HCT116 (cell line): ENCODE data around the gene SFT2D2. TPM values are rescaled to one million over a fixed set of nuclear protein-coding genes. Genes with fewer than 3 reads are reported as not detected.

Experiments used
- ATAC-seq: fragments of 200-7000 bp; cut with Tn5 transposase; 2 replicates; pipeline ENCODE4 v1.9.1; 2020; ENCODE audit warnings: mild to moderate bottlenecking, moderate library complexity
- BruUV-seq: library from RNA; stranded (reverse); fragments of 400-500 nt; replicated peaks from 2 replicates; lab custom pipeline; 2021; lab: Mats Ljungman, UMichigan
- CTCF ChIA-PET: fragments of 300-600 bp; sonication (Branson Sonifier 250); formaldehyde crosslinking; loops from one replicate; lab custom pipeline; 2021; ENCODE audit warnings: antibody characterized with exemption; lab: Charles Lee
- POLR2A ChIA-PET: fragments of 300-600, 350-600 bp; sonication (Branson Sonifier 250); formaldehyde crosslinking; loops from one replicate; lab custom pipeline; 2021; ENCODE audit warnings: antibody characterized with exemption; lab: Charles Lee
- RAD21 ChIA-PET, 2 experiments: fragments of 300-600 bp; sonication (Branson Sonifier 250); formaldehyde crosslinking; loops; one replicate each; lab custom pipeline; 2023; ENCODE audit warnings: low total read pairs in 2 of 2; ENCODE audit not compliant: uncharacterized antibody in 2 of 2, unreplicated experiment in 2 of 2, low non-redundant PET in 1 of 2; lab: Charles Lee
- DNase-seq: peaks from one replicate; pipeline ENCODE4 v3.0.0-alpha.2; 2010; ENCODE audit warnings: low read depth, low spot score
- H2AFZ ChIP-seq: fragments of 200-600 bp; shearing (Covaris generic), sonication (generic); 2 replicates; pipeline ENCODE4 v1.6.1; 2017; ENCODE audit warnings: low read depth, mixed run types, mixed read lengths, antibody characterized with exemption, low read length; ENCODE audit not compliant: poor library complexity, severe bottlenecking
- H3K27ac ChIP-seq: 2 replicates; pipeline ENCODE4 v1.5.1; 2012; ENCODE audit warnings: low read depth, low read length
- H3K27me3 ChIP-seq: fragments of 200-600 bp; sonication (generic); 2 replicates; pipeline ENCODE4 v1.6.1; 2016; ENCODE audit warnings: mixed run types, low read length, mixed read lengths; ENCODE audit not compliant: insufficient read depth
- H3K36me3 ChIP-seq, 2 experiments: fragments of 200-500 bp in 1 of 2; fragments of 200-600 bp in 1 of 2; sonication (Bioruptor generic) in 1 of 2; sonication (generic) in 1 of 2; 2 replicates each; pipeline versions ENCODE4 v1.5.1 to v1.6.1; 2014 to 2016; ENCODE audit warnings: low read length in 2 of 2, inconsistent platforms in 1 of 2, mixed read lengths in 1 of 2, mixed run types in 1 of 2; ENCODE audit not compliant: insufficient read depth in 2 of 2, control insufficient read depth in 1 of 2
- H3K4me1 ChIP-seq, 2 experiments: fragments of 200-600 bp in 1 of 2; sonication (generic) in 1 of 2; 2 replicates each; pipeline versions ENCODE4 v1.5.1 to v1.6.1; 2012 to 2017; ENCODE audit warnings: low read length in 2 of 2, inconsistent platforms in 1 of 2, mild to moderate bottlenecking in 1 of 2, mixed read lengths in 1 of 2, mixed run types in 1 of 2, moderate library complexity in 1 of 2; ENCODE audit not compliant: insufficient read depth in 2 of 2, control insufficient read depth in 1 of 2
- H3K4me2 ChIP-seq: fragments of 200-600 bp; sonication (generic); 2 replicates; pipeline ENCODE4 v1.6.1; 2017; ENCODE audit warnings: mixed run types, low read length, mixed read lengths
- H3K4me3 ChIP-seq, 2 experiments: fragments of 200-600 bp in 1 of 2; sonication (generic) in 1 of 2; replicated peaks in 1 of 2; 2 replicates each; pipeline ENCODE4 v1.5.1; 2011 to 2016; ENCODE audit warnings: low read length in 2 of 2, control low read depth in 1 of 2, low read depth in 1 of 2, mild to moderate bottlenecking in 1 of 2, mixed read lengths in 1 of 2, mixed run types in 1 of 2
- H3K79me2 ChIP-seq: fragments of 200-600 bp; sonication (generic); 2 replicates; pipeline ENCODE4 v1.6.1; 2017; ENCODE audit warnings: mild to moderate bottlenecking, mixed run types, low read length, moderate library complexity, mixed read lengths; ENCODE audit not compliant: insufficient read depth
- H3K9ac ChIP-seq: fragments of 200-600 bp; sonication (generic); 2 replicates; pipeline ENCODE4 v1.6.1; 2016; ENCODE audit warnings: low read length, mixed read lengths
- H3K9me2 ChIP-seq: fragments of 200-600 bp; sonication (generic), shearing (Covaris generic); 2 replicates; pipeline ENCODE4 v1.6.1; 2017; ENCODE audit warnings: mixed run types, mild to moderate bottlenecking, moderate library complexity; ENCODE audit not compliant: insufficient read depth
- H3K9me3 ChIP-seq, 2 experiments: fragments of 200-500 bp in 1 of 2; fragments of 200-600 bp in 1 of 2; sonication (Bioruptor generic) in 1 of 2; sonication (generic) in 1 of 2; 2 replicates each; pipeline ENCODE4 v1.6.1; 2014 to 2017; ENCODE audit warnings: low read length in 2 of 2, mixed read lengths in 2 of 2, inconsistent platforms in 1 of 2, low read depth in 1 of 2, mild to moderate bottlenecking in 1 of 2, mixed run types in 1 of 2, moderate library complexity in 1 of 2; ENCODE audit not compliant: control insufficient read depth in 1 of 2, insufficient read depth in 1 of 2
- H4K20me1 ChIP-seq: fragments of 200-600 bp; sonication (generic), shearing (Covaris generic); 2 replicates; pipeline ENCODE4 v1.6.1; 2017; ENCODE audit warnings: mixed run types, mild to moderate bottlenecking, moderate library complexity; ENCODE audit not compliant: insufficient read depth
- CEBPB ChIP-seq: IDR thresholded peaks from 2 replicates; pipeline ENCODE4 v1.6.1; 2012; ENCODE audit warnings: low read depth
- ELF1 ChIP-seq: IDR thresholded peaks from 2 replicates; pipeline ENCODE4 v1.6.1; 2012; ENCODE audit warnings: low read depth, borderline replicate concordance
- EZH2 ChIP-seq: fragments of 200-600 bp; sonication (generic); IDR thresholded peaks from 2 replicates; pipeline ENCODE4 v1.6.1; 2017; ENCODE audit warnings: antibody characterized with exemption, mixed run types
- EZH2phosphoT487 ChIP-seq: fragments of 200-600 bp; IDR thresholded peaks from 2 replicates; pipeline ENCODE4 v1.6.1; 2018; ENCODE audit warnings: antibody characterized with exemption, borderline replicate concordance
- JUND ChIP-seq: IDR thresholded peaks from 2 replicates; pipeline ENCODE4 v1.6.1; 2012
- MAX ChIP-seq: IDR thresholded peaks from 2 replicates; pipeline ENCODE4 v1.6.1; 2012
- POLR2A ChIP-seq: IDR thresholded peaks from 2 replicates; pipeline ENCODE4 v1.7.0; 2011; ENCODE audit warnings: borderline replicate concordance; ENCODE audit not compliant: insufficient read depth, insufficient read length; ENCODE audit errors: extremely low read depth
- RAD21 ChIP-seq: IDR thresholded peaks from 2 replicates; pipeline ENCODE4 v1.6.1; 2012; ENCODE audit warnings: low read depth, mild to moderate bottlenecking
- SIN3A ChIP-seq: IDR thresholded peaks from 2 replicates; pipeline ENCODE4 v1.6.1; 2012; ENCODE audit warnings: low read depth
- SRF ChIP-seq: IDR thresholded peaks from 2 replicates; pipeline ENCODE4 v1.6.1; 2012; ENCODE audit warnings: low read depth
- TCF7L2 ChIP-seq: IDR thresholded peaks from 2 replicates; pipeline ENCODE4 v1.7.0; 2011; ENCODE audit warnings: borderline replicate concordance, inconsistent platforms; ENCODE audit not compliant: insufficient read depth, insufficient read length; ENCODE audit errors: extremely low read depth
- YY1 ChIP-seq: IDR thresholded peaks from 2 replicates; pipeline ENCODE4 v1.6.1; 2011; ENCODE audit warnings: low read length, low read depth, moderate library complexity, mild to moderate bottlenecking; ENCODE audit not compliant: insufficient replicate concordance; ENCODE audit errors: extremely low read depth
- ZBTB33 ChIP-seq: IDR thresholded peaks from 2 replicates; pipeline ENCODE4 v1.6.1; 2011; ENCODE audit warnings: mild to moderate bottlenecking, low read length, moderate library complexity; ENCODE audit not compliant: insufficient replicate concordance; ENCODE audit errors: extremely low read depth
- ZFX ChIP-seq: fragments of 450-650 bp; IDR thresholded peaks from 2 replicates; pipeline ENCODE4 v1.6.1; 2017
- intact Hi-C: fragments of 100-400 bp; cut with micrococcal nuclease; formaldehyde crosslinking; loops from 2 replicates; pipeline ENCODE4 v1.10.0; 2022
- total RNA-seq: library from RNA; stranded (reverse); gene quantifications from one replicate; pipeline ENCODE4 v1.2.1, GENCODE V29; 2021; ENCODE audit not compliant: unreplicated experiment

Gene SFT2D2
- total RNA-seq, 1 experiment from 2014 or later: 57.5 TPM

- no peak overlapping the region for H3K4me3 ChIP-seq
- RAD21 ChIA-PET: no interaction called here
- TF ChIP-seq POLR2A (no peak), SRF (no peak), MAX (no peak), ZBTB33 (no peak), JUND (no peak), EZH2 (no peak), RAD21 (no peak), CEBPB (no peak), ZFX (no peak), SIN3A (no peak), YY1 (no peak), TCF7L2 (no peak), EZH2phosphoT487 (no peak), ELF1 (no peak)
- peaks cover 11% of the 10 kb centered on the region for H3K79me2 ChIP-seq
- no peaks in the 10 kb centered on the region; a peak in 2 of 4 replicates for H3K9me3 ChIP-seq
- no peak overlapping the region for H3K27ac ChIP-seq
- no peaks in the 10 kb centered on the region for H3K9me2 ChIP-seq
- H3K9ac ChIP-seq: no peak overlapping the region
- no peak for ATAC-seq
- no peaks in the 10 kb centered on the region for H4K20me1 ChIP-seq
- H3K4me1 ChIP-seq: no peaks in the 10 kb centered on the region
- no peaks in the 10 kb centered on the region for H3K27me3 ChIP-seq
- H2AFZ ChIP-seq: no peak overlapping the region
- DNase-seq: no peak
- POLR2A ChIA-PET: no interaction called here
- H3K36me3 ChIP-seq: no peaks in the 10 kb centered on the region
- BruUV-seq: no TSS peak
- CTCF ChIA-PET: interaction anchor here (1.0 kb wide), 1 partner anchor 22 kb away, joined by 3 read pairs; no protein-coding TSS in a partner anchor
- intact Hi-C loops: no loop called here
- no peak overlapping the region for H3K4me2 ChIP-seq
Measured at GRCh38 chr1:168257397-168257796, 31.6 kb downstream of the SFT2D2 start.
